D721Med (cell line): ENCODE results near the gene IGSF9B.

Experiments used
- DNase-seq: peaks from one replicate; pipeline ENCODE4 v3.0.0; 2011; ENCODE audit warnings: low spot score; ENCODE audit not compliant: insufficient read length
- FAIRE-seq: peaks from 2 replicates; lab custom pipeline; 2011; peaks lifted over from hg19 to GRCh38; lab: Jason Lieb, UNC
- TF ChIP-seq, protein P1 (sequence below): IDR thresholded peaks from 2 replicates; pipeline ENCODE4 v1.5.1; 2012; ENCODE audit warnings: mild to moderate bottlenecking, control low read depth; ENCODE audit not compliant: insufficient read depth; ENCODE audit errors: missing control alignments

The IGSF9B gene

DNA sequence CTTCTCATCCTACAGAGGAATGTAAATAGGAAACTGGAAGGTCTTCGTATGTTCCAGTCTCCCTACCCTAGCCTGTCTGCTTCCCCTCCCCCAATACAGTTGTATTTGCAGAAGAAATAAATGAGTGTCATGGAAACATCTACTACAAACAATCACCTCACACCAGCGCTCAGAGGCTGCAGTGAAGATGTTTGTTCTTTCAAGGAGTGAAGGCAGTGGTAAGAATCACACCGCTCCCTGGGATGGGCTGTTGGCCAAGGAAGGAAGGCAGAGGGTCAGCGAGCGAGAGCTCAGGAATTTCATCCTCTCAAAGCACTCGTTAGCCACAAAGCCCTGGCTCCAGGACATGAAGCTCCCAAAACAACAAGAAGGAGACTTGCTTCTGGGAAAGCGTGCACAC, 1.1 kb upstream of the IGSF9B start:
- DNase-seq = no peak
- no peak for FAIRE-seq
- TF ChIP-seq, protein P1, sequence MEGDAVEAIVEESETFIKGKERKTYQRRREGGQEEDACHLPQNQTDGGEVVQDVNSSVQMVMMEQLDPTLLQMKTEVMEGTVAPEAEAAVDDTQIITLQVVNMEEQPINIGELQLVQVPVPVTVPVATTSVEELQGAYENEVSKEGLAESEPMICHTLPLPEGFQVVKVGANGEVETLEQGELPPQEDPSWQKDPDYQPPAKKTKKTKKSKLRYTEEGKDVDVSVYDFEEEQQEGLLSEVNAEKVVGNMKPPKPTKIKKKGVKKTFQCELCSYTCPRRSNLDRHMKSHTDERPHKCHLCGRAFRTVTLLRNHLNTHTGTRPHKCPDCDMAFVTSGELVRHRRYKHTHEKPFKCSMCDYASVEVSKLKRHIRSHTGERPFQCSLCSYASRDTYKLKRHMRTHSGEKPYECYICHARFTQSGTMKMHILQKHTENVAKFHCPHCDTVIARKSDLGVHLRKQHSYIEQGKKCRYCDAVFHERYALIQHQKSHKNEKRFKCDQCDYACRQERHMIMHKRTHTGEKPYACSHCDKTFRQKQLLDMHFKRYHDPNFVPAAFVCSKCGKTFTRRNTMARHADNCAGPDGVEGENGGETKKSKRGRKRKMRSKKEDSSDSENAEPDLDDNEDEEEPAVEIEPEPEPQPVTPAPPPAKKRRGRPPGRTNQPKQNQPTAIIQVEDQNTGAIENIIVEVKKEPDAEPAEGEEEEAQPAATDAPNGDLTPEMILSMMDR = no peak

DNA sequence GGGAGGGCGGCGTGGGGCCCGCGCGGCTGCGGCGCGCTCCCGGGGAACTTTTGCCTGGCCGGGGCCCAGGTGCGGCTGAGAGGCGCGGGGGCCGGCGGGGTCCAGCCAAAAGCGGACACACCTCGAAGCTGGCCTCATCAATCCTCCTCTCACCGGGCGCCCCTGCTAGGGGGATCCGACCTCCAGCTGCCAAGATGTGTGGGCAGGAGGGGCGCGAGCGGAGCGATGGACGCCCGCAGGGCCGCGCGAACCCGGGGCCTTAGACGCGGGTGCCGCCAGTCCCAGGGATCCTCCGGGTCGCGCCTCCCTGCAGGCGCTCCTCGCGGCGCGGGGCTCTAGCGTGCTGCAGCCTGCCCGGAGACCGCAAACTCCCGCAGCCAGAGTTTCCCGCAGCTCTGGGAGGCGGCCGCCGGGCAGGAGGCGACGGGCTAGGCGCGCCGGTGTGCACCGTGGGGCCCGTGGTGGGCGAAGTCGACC, 785 bp downstream of the IGSF9B start:
- DNase-seq (no peak), FAIRE-seq (no peak)
- TF ChIP-seq, protein P1 = no peak

DNA sequence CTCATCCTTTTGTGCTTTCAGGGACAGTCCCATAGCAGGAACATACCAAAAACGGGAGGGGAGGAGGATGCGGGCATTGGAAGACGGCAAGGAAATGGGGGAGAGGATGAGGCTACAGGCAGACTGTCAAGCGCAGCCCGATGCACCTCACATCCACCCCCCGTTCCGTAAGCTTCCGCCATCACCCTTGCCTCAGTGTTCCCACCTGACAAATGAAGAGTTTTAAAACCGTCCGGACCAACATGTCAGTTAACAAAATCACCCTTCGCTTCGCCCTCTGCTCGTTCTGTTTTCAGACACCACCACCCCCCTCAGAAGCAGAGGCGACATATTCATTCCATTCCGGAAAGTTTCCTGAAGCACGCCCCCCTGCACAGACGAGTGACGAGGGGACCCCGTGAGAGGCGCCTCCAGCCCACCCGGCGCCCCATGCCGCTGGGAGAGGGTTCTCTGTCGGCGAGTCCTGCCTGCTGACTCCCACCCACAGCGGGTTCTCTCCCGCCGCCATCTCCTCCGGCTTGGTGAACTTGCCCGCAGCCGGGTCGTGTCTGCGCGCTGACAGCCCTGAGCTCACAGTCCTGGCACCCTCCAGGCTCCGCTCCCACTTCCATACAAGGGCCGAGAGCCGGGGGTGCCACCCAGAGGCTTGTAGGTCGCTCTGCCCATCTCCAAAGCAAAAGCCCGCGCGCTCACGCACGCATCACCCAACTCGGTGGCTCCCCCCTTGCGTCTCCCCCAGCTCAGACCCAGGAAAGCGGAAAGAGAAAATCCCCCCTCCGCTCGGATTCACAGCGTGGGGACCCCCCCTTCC, 1.5 kb downstream of the IGSF9B start:
- DNase-seq (no peak), FAIRE-seq (no peak)
- TF ChIP-seq, protein P1 = no peak

DNA sequence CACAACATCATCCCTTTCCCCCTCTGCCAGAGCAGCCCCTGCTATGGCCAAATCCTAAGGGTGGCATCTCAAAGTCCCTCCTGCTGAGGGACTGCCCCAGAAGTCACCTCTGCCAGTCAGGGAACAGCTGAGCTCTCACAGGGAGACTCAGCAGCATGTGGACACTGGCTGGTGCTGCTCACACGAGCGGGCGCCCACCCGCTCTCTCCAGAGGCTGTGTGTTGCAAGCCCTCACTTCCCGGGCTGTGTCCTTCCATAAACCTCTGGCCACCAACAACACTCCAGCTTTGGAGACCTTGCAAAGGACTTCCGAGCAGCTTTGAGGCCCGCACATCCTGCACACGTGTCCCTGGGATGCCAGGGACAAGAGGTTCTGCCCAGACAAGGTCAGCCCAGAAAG, 2.8 kb downstream of the IGSF9B start:
- DNase-seq (no peak), FAIRE-seq (no peak)
- TF ChIP-seq, protein P1 = no peak

DNA sequence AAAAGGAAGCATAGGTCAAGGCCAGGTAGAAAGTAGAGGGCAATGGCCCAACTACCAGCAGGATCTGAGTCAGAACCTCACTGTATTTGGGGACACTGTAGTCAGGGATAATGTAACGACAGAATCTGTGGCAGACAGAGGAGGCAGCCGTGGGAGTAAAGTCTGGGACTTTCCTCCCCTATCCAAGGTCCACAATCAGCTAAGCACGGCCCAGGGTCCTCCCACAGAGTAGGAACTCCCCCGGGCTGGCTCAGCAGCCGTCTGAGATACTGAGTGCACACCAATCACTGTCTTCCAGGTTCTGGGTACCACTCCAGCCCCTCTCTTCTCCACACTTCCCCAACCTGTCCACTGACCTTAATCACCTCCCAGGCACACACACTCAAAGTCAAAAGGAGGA, 3.2 kb downstream of the IGSF9B start:
- no peak for FAIRE-seq
- TF ChIP-seq, protein P1 = no peak
- no peak for DNase-seq

DNA sequence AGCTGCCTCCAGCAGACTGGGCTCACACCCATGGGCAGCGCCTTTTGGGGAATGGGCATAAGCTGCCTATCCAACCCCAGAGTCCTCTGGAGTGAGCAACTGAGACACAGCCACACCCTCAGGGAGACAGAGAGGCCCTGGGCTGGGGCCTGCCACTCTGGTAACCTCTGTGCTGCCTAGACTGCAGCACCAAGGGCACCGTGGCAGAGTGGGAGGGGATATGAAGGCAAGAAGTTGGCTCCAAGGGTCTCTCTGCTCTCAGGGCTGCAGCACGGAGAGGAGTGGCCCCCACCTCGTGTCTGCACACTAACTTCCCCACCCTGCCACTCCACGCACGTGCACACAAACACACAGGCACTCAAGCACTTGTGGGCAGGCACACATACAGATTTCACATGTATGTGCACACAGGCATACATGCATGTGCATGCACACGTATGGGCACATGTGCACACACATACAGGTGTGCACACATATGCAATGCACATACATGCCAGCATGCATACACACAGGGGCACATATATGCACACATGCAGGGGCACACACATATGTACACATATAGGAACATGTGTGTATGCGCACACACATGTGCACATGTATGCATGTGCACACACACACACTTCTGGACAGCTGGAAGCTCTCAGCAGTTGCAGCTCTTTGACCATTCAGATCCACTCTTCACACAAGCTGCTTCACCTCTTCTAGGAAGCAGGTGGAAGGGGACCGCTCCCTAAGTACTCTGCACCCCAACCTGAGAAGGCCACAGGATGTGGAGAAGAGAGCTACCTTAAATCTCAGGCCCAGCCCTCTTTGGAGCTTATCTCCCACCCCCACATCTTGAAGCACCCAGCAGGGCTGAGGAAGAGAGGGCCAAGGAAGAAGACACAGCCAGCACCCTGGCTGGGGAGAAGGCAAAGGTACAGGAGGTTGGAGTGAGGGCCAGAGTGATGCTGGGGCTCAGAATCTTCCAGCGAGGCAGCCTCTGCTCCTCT, 4.3 kb downstream of the IGSF9B start:
- TF ChIP-seq, protein P1 = no peak
- FAIRE-seq = no peak

More for the DNA sequence above, 4.3 kb downstream of the IGSF9B start:
- DNase-seq = no peak
